Stomach (tissue), 9 donors: ENCODE data around the gene HNRNPLL. TPM values are rescaled to one million over a fixed set of nuclear protein-coding genes. Genes with fewer than 3 reads are reported as not detected.
"Not testable (repeated sequence)": the region's sequence is repeated elsewhere in the genome, so short reads cannot be mapped to it uniquely, and the experiment has no call there.

Source experiments
- DNase-seq, 2 donors: peaks; one replicate each; pipeline versions ENCODE4 v3.0.0 to v3.0.0-alpha.2; 2013 to 2019
- H3K27ac ChIP-seq, 5 donors: fragments of 200-600 bp in 4 of 5; sonication (generic) in 4 of 5; one replicate each; pipeline ENCODE4 v1.5.1; 2013 to 2019; ENCODE audit warnings: mild to moderate bottlenecking in 1 of 5, moderate library complexity in 1 of 5
- H3K27me3 ChIP-seq, 3 donors: fragments of 200-600 bp; sonication (generic); one replicate each; pipeline ENCODE4 v1.5.1; 2017 to 2019; ENCODE audit warnings: mixed run types in 1 of 3
- H3K36me3 ChIP-seq, 4 donors: fragments of 200-600 bp; sonication (generic); 1 replicate in 3 of 4; 2 replicates in 1 of 4; pipeline ENCODE4 v1.5.1; 2016 to 2019
- H3K4me1 ChIP-seq, 4 donors: fragments of 200-600 bp; sonication (generic); one replicate each; pipeline ENCODE4 v1.5.1; 2016 to 2019
- H3K4me3 ChIP-seq, 4 donors: fragments of 200-600 bp; sonication (generic) in 3 of 4; one replicate each; pipeline ENCODE4 v1.5.1; 2016 to 2019; ENCODE audit warnings: mild to moderate bottlenecking in 1 of 4
- H3K9me3 ChIP-seq, 4 donors: fragments of 200-600 bp; sonication (generic); one replicate each; pipeline ENCODE4 v1.5.1; 2016 to 2019
- CTCF ChIP-seq, 7 experiments: fragments of 450-650 bp in 4 of 7; fragments of 200-600 bp in 3 of 7; sonication (generic) in 3 of 7; IDR thresholded peaks; one replicate each; pipeline ENCODE4 v1.5.1; 2016 to 2019; ENCODE audit warnings: antibody characterized with exemption in 7 of 7, control low read depth in 2 of 7, mild to moderate bottlenecking in 1 of 7
- EP300 ChIP-seq: sonication (generic); formaldehyde crosslinking; IDR thresholded peaks from one replicate; pipeline ENCODE4 v1.6.1; 2017; ENCODE audit warnings: antibody characterized with exemption
- POLR2A ChIP-seq, 4 donors: fragments of 450-650 bp; IDR thresholded peaks; one replicate each; pipeline ENCODE4 v1.6.1; 2016; ENCODE audit warnings: antibody characterized with exemption in 4 of 4, control low read depth in 2 of 4, mild to moderate bottlenecking in 1 of 4, moderate library complexity in 1 of 4
- POLR2AphosphoS5 ChIP-seq, 3 donors: sonication (generic); formaldehyde crosslinking; IDR thresholded peaks; one replicate each; pipeline ENCODE4 v1.6.1; 2016; ENCODE audit warnings: antibody characterized with exemption in 3 of 3
- WGBS, 5 donors: extraction: QIAGEN DNeasy Blood & Tissue Kit in 3 of 5; methylation state at CpG; one replicate each; pipeline versions ENCODE4 v1.1.5 to v1.1.7; 2013 to 2018; 5-methylcytosine and 5-hydroxymethylcytosine counted together
- intact Hi-C: fragments of 100-400 bp; cut with DNase I; formaldehyde crosslinking; loops from one replicate; pipeline ENCODE4 v1.15.1; 2023; ENCODE audit warnings: low total_unique reads
- polyA plus RNA-seq, 3 donors: library from polyadenylated mRNA; stranded (reverse); fragments of 200-250 nt; gene quantifications; one replicate each; pipeline ENCODE4 v1.2.3, GENCODE V29; 2013
- total RNA-seq, 5 donors: library from RNA; depleted of rRNA; stranded (reverse); fragments of >200 nt; gene quantifications; one replicate each; pipeline versions ENCODE4 v1.1.0 to v1.2.3, GENCODE V29; 2014 to 2016
- donor health status: healthy with polysubstance abuse.
- donor health status: Bipolar disorder and iron deficiency.
- donor health status: healthy.

Gene HNRNPLL
- total and polyA plus RNA-seq, 8 donors, result 12.2 to 97.9 (median 25.7) TPM

GRCh38 chr2:38648107-38648761, 45.5 kb upstream of the HNRNPLL start:
- no peak for TF ChIP-seq EP300
- no peak for TF ChIP-seq CTCF (IDR thresholded peaks at IDR 0.05)
- no peak for TF ChIP-seq POLR2A (IDR thresholded peaks at IDR 0.05)
- no peak for TF ChIP-seq POLR2AphosphoS5 (IDR thresholded peaks at IDR 0.05)
- WGBS, 5 donors, result 83 to 91% (median 86%) methylated on average over 7 of the region's 7 CpGs

GRCh38 chr2:38643683-38644511, 41.2 kb upstream of the HNRNPLL start:
- H3K27me3 ChIP-seq, H3K4me1 ChIP-seq, H3K36me3 ChIP-seq, intact Hi-C loops, DNase-seq, H3K27ac ChIP-seq, H3K4me3 ChIP-seq, H3K9me3 ChIP-seq: not testable (repeated sequence)
- 87 to 94% (median 88%) methylated on average over 16 of the region's 16 CpGs for WGBS, 5 donors

More at GRCh38 chr2:38648107-38648761, 45.5 kb upstream of the HNRNPLL start:
- H3K9me3 ChIP-seq, result no peaks in the 10 kb centered on the region
- no peak overlapping the region for H3K4me3 ChIP-seq
- intact Hi-C loops, result no loop called here
- peaks cover 0 to 16% (median 9%) of the 10 kb centered on the region in 4 donors for H3K4me1 ChIP-seq
- H3K27ac ChIP-seq, result peak overlapping the region in 1 of 5 donors; percentile 35
- no peaks in the 10 kb centered on the region for H3K36me3 ChIP-seq
- DNase-seq, result no peak
- H3K27me3 ChIP-seq, result no peaks in the 10 kb centered on the region

GRCh38 chr2:38643021-38643671, 40.4 kb upstream of the HNRNPLL start:
- WGBS, 5 donors, result 94 to 98% (median 96%) methylated on average over 20 to 45 of the region's 45 CpGs
- no peak for DNase-seq
- Histone ChIP-seq H3K27ac (no peak overlapping the region), H3K9me3 (no peaks in the 10 kb centered on the region), H3K27me3 (no peaks in the 10 kb centered on the region), H3K36me3 (no peaks in the 10 kb centered on the region), H3K4me3 (no peak overlapping the region), H3K4me1 (no peaks in the 10 kb centered on the region)
- intact Hi-C loops, result no loop called here
- TF ChIP-seq EP300, result no peak
- no peak for TF ChIP-seq POLR2AphosphoS5 (IDR thresholded peaks at IDR 0.05)
- no peak for TF ChIP-seq POLR2A (IDR thresholded peaks at IDR 0.05)
- no peak for TF ChIP-seq CTCF (IDR thresholded peaks at IDR 0.05)

- H3K4me3 ChIP-seq, H3K36me3 ChIP-seq, H3K4me1 ChIP-seq, H3K9me3 ChIP-seq, DNase-seq, H3K27ac ChIP-seq, H3K27me3 ChIP-seq, intact Hi-C loops: not testable (repeated sequence)
- 86 to 95% (median 91%) methylated on average over 14 of the region's 14 CpGs for WGBS, 5 donors
These were observed 39.8 kb upstream of the HNRNPLL start for GRCh38 chr2:38642373-38643017.

- intact Hi-C loops, result no loop called here
- DNase-seq, result no peak
- H3K36me3 ChIP-seq, result no peaks in the 10 kb centered on the region
- 58 to 78% (median 66%) methylated on average over 4 of the region's 4 CpGs for WGBS, 5 donors
- H3K27ac ChIP-seq, result no peak overlapping the region
- H3K4me3 ChIP-seq, result no peak overlapping the region
- no peak for TF ChIP-seq POLR2AphosphoS5 (IDR thresholded peaks at IDR 0.05)
- no peak for TF ChIP-seq POLR2A (IDR thresholded peaks at IDR 0.05)
- no peak for TF ChIP-seq CTCF (IDR thresholded peaks at IDR 0.05)
- no peak for TF ChIP-seq EP300
- H3K27me3 ChIP-seq, result no peaks in the 10 kb centered on the region
- H3K9me3 ChIP-seq, result no peaks in the 10 kb centered on the region
- no peaks in the 10 kb centered on the region for H3K4me1 ChIP-seq
These were observed 33.3 kb upstream of the HNRNPLL start for GRCh38 chr2:38636069-38636468.
